Suppressor macrophage treated with lipopolysaccharide for 4 hours (primary cell): ENCODE results near the gene PIN1.

Experiments
- DNase-seq: peaks from one replicate; pipeline ENCODE4 v3.0.0-alpha.2; 2020

Gene PIN1

DNA sequence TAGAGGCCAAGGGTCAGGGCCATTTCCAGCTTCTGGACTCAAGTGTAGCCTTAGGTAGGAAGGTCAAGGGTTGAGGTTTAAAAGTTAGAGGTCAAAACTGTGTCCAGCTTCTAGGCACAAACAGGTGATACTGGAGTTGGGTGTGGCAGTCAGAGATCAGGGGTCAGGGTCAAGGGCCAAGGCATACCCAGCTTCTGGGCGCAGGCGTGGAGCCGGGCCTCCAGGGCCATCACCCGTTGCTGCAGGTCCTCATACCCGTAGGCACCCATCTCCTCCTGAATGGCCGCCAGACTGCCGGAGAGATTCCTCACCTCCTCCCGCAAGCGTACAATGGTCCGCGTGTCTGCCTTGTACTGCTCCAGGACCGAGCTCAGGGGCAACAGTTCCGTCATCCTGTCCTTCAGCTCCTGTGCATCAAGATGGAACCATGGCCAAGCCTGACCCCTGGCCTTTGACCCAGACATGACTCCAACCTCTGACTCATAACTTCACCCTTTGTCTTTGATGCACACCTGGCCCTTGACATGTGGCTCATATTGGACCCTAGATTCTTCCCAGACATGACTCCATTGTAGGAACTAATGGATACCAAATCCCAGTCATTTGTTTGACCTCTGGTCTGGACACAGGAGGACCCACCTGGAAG lies 22.1 kb downstream of the PIN1 start:
- DNase-seq, result no peak

DNA sequence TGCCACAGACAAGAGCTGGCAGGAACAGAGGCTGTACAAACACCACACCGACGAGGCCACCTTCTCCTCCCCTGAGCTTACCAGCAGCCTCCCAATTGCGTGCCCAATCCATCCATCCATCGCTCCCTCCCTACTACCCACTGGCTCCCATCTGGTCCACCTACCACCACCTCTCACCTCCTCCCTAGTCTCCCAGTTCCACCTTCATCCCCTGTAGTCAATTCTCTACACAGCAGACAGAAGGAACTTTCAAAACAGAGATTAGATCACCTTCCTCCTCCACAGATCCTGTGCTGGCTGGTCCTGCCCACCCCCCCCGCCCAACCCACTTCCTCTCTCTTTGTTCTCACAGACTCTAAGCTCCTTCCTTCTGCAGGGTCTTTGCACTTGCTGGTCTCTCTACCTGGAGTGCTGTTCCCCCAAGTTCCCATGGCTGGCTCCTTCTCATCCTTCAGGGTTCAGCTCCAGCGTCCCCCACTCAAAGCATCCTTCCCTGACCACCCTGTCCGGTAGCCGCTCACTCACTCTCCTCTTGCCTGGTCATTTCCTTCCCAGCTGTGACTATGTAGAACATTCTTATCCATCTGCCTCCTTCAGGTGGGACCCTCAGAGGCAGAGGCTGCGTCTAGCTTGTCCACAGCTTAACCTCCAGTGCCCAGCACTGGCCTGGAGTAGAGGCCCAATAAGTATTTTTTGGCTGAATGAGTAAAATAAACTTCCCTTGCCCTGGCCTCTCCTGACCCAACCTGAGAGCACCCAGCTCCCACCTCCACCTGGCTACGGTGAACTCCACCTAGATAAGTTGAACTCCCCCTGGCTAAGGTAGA lies 23.0 kb downstream of the PIN1 start:
- peak; percentile 12 for DNase-seq

GRCh38 chr19:9858766-9859165 lies 23.6 kb downstream of the PIN1 start:
- DNase-seq, result no peak

GRCh38 chr19:9860407-9860806 lies 25.3 kb downstream of the PIN1 start:
- no peak for DNase-seq

- no peak for DNase-seq
These were observed 26.4 kb downstream of the PIN1 start for GRCh38 chr19:9861503-9861902.

- DNase-seq, result no peak
These were observed 27.8 kb downstream of the PIN1 start for GRCh38 chr19:9862938-9863337.

DNA sequence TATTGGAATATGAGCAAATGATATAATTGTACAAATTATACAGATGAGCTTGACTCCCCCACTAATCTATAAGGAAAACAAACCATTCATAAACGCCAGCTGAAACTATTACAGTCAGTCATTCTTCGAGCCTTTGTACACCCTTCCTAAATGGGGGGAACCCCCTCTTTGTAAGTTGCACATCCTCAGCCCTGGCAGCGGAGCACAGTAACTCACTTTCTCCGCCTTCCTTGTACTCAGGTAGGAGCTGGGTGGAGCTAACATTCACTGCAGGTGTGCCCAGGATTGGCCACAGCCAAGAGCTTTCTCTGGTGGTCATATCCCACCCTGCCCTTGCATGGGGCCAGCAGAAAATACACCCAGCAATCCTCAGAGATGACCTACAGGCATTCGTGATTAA lies 28.6 kb downstream of the PIN1 start:
- no peak for DNase-seq

DNA sequence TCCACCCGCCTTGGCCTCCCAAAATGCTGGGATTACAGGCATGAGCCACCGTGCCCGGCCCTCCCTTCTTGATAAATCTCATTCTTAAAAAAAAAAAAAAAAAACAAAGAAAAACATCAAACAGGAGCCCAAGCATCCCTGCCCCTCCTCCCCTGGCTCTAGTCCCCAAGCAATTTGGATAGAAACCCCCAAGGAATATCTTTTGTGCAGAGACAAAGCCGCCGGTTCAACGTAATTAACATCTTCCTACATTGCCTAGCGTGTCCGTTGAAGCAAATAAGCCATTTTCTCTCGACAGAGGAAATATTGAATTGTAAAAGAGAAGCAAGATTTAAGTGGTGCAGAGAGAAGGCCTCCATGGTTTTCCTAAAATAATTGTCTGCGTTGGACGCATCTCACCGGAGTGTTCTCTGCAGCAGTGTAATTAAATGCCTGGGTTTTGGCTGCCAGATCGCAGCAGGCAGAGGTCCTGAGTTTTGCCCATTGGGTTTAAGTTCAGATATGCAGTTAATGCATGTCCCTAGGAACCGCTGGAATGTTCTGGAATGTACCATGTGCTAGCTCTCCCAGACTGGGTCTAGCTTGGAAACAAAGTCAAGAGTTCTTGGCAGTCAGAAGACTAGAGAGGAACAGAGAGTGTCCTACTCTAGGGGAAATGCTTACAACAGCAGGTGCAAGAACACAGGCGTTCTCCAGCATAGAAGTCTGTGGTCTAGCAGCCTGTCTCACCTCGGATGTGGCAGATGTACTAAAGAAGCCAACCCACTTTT lies 30.8 kb downstream of the PIN1 start:
- DNase-seq, result no peak

DNA sequence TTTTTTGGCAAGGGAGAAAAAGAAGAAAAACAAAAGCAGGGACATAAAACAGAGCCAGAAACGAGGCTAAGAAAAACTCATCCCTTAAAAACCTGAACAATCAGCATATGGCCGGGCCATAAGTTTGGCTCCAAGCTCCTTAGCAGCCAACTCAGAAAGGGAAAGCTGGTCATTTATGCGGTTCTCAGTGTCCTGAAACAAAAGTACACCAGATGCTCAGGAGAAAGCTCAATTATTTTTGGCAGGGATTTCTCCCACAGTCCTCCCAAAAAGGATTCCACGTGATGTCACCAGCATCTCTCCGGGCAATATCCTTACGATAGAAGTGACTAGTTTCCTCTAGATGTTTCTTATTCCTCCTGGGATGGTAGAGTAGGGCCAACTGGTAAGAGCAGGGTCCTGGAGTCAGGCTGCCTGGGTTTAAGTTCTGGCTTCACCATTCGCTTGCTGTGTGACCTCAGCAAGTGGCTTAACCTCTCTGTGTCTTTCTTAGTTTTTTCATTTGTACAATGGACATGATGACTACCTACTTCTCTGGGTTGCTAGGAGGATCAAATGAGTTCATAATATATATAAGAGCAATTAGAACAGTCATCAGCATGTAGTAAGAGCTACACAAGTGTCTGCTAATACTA lies 34.0 kb downstream of the PIN1 start:
- no peak for DNase-seq

DNA sequence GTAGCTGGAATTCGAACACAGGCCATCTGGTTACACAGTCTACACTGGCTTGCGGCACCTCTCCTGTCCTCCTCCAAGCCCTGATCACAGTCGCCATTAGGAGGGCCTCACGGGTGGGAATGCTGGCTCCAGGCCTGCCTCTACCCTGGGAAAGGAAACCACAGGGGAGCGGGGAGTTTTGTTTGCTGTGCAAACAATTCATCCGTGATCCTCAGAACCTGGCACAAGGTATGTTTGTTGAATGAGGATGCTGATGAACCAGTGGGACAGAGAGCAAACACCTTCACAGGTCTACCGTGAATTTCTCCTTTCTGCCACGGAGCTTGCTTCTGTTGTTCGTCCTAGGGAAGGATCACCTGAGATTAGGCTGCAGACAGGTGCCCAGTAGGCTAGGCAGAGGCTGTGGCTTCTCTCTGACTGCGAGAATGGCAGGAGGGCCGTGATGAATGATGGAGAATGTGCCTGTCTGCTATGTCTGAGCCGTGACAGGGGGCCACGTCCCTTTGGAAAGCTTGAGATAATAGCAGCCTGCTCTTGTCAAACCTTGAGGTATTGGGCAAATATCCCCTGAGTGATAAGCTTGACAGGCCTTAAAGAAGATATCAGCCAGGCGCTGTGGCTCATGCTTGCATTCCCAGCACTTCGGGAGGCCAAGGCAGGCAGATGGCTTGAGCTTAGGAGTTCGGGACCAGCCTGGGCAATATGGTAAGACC lies 36.7 kb downstream of the PIN1 start:
- DNase-seq, result no peak

DNA sequence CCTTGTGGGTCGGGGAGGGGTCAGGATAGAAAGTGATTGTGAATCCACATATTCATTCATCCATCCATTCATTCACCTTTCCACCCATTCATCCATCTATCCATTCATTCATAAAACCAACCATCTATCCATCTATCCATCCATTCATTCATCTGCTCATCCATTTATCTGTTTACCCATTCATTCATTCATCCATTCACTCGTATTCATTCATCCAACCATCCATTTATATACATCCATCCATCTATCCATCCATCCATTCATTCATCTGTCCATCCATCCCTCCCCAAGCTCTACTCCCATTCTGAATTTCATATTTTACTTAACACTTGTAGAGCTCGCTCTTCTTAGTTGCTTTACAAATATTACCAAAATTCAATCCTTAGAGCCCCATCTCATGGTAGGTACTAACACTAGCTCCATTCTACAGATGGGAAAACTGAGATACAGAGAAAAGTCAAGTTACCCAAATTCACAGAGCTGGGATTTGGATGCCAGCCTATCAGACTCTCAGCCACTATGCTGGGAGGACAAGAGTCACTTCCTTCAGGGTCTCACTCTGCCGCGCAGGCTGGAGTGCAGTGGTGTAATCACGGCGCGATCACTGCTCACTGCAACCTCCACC lies 37.6 kb downstream of the PIN1 start:
- no peak for DNase-seq

GRCh38 chr19:9875031-9875627 lies 40.0 kb downstream of the PIN1 start:
- no peak for DNase-seq

DNA sequence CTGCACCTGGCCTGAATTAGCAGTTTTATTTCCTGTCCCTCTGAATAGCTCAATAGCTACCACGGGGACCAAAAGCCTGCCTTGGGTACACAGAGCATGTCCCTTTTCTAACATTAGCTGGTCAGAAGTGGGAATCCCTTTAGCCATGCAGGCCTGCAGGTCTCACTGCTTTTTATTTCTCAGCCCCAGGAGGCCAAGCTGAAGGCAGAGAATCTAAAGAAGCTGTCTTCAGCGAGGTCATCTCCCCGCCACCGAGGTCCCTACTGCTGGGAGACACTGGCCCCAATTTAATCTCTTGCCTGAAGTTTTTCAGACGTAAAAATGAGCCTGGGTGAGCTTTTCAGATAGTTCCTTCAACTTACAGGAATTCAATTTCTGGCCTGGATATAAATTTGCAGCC lies 40.7 kb downstream of the PIN1 start:
- no peak for DNase-seq

GRCh38 chr19:9877780-9878510 lies 42.8 kb downstream of the PIN1 start:
- DNase-seq, result no peak

DNA sequence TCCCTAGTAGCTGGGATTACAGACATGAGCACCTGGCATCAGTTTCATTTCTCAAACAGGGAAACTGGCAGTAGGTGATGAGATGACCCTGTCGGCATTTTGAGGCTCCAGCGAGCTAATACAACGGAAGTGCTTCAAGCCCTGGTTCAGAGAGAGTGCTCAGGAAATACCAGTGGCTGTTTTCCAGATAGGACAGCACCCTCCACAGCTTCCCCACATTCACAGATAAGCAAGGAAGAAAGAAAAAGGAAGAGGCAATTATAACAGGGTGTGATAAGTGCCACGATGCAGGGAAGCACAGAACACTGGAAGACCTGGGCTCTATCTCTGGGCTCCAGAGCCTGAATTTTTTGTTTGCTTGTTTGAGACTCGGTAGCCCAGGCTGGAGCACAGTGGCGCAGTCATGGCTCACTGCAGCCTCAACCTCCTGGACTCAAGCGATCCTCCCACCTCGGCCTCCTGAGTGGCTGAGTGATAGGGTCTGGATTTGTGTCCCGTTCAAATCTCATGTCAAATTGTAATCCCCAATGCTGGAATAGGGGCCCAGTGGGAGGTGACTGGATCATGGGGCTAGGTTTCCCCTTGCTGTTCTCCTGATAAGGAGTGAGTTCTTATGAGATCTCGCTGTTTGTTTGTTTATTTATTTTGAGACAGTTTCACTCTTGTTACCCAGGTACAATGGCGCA lies 43.5 kb downstream of the PIN1 start:
- no peak for DNase-seq

GRCh38 chr19:9881720-9882119 lies 46.6 kb downstream of the PIN1 start:
- no peak for DNase-seq

- DNase-seq, result no peak
These were observed 48.2 kb downstream of the PIN1 start for GRCh38 chr19:9883231-9883758.

DNA sequence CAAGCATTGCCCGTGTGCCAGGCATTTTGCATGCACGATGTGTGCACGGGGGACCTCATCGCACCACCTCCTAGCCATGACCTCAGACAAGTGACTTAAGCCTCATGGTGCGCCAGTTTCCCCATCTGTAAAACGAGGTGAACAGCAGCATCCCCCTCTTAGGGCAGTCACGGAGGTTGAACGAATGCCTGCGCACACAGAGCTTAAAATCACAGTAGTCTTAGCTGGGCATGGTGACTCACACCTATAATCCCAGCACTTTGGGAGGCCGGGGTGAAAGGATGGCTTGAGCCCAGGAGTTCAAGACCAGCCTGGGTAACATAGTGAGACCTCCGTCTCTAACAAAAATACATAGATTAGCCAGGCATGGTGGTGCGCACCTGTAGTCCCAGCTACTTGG lies 48.6 kb downstream of the PIN1 start:
- DNase-seq, result no peak

GRCh38 chr19:9885077-9885552 lies 50.0 kb downstream of the PIN1 start:
- DNase-seq, result no peak
